ENCODE measurements around the gene NFE2. TPM values are rescaled to one million over a fixed set of nuclear protein-coding genes. Genes with fewer than 3 reads are reported as not detected.
"Not testable (repeated sequence)": the region's sequence is repeated elsewhere in the genome, so short reads cannot be mapped to it uniquely, and the experiment has no call there.

NFE2 gene
- total RNA-seq, 1 donor = 9.4 TPM

DNA sequence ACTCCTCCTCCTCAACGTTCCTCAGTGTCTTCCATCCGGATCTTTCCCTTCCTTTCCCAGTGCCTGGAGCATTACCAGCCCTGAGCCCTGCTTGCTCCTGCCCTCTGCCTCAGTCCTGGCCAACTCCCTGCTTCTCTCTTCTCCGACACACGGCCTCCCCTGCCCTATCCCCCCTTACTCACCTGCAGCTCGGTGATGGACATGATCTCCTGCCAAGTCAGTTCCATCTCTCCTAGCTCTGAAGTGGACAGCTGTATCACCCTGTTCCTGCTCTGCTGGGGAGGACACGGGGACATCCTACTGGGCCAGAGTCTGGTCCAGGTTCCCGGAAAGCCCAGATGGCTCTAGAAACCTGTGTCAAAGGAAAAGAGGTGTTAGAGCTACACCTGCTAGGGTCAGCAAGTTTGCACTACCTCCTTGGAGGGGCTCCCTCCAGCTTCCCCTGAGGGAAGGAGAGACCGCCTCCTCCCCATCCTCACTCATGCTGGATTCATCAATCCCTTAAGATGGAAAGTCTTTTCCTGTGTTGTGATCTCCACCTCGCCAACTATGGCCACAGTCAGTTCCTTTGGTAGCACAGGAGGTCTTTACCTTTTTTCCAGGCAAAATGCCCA is 5.8 kb downstream of the NFE2 start:
- no peaks in the 10 kb centered on the region for H3K27me3 ChIP-seq (ENCODE audit: insufficient read depth, low read length)
- peaks cover 90% of the 10 kb centered on the region for H3K4me1 ChIP-seq (ENCODE audit: insufficient read depth, low read length)

DNA sequence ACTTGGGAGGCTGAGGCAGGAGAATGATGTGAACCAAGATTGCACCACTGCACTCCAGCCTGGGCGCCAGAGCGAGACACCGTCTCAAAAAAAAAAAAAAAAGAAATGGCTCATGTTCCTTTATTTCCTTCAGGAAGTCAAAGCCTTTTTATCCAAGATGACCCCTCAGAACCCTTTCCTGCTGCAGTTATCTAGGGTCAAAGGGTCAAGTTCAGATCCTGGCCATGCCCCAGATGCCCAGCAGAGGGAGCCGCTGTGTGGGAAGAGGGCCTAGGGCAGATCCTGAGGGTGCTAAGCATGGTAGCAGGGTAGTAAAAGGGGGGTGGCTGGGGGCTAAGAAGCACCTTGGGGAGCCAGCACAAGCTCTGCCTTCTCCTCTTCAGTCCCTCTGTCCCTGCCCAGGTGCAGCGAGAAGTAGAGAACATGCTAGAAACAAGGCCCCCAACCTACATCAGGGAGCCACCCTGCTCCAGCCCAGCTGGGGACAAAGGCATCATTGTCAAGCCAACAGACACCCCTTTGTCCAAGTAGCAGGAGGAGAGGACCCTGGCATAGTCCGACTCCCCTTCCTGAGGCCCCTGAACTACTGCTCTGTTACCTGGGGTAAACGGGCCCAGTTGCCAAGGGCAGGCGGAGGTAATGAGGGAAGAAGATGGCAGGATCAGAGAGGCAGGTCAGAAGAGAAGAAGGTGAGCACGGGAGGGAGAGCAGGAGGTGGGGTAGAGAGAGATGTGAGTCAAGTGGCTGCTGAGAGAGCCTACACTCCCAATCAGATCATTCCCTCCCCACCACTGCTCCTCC is 6.5 kb downstream of the NFE2 start:
- peak overlapping the region; percentile 11 for H3K4me3 ChIP-seq (ENCODE audit: low read length)
- no peaks in the 10 kb centered on the region for H3K9me3 ChIP-seq (ENCODE audit: low read depth, low read length)
- peaks cover 97% of the 10 kb centered on the region for H3K4me1 ChIP-seq (ENCODE audit: insufficient read depth, low read length)
- no peaks in the 10 kb centered on the region for H3K27me3 ChIP-seq (ENCODE audit: insufficient read depth, low read length)

More for the DNA sequence above, 5.8 kb downstream of the NFE2 start:
- Histone ChIP-seq H3K9me3 (ENCODE audit: low read depth, low read length) (no peaks in the 10 kb centered on the region), H3K4me3 (ENCODE audit: low read length) (peak overlapping the region; percentile 11)

DNA sequence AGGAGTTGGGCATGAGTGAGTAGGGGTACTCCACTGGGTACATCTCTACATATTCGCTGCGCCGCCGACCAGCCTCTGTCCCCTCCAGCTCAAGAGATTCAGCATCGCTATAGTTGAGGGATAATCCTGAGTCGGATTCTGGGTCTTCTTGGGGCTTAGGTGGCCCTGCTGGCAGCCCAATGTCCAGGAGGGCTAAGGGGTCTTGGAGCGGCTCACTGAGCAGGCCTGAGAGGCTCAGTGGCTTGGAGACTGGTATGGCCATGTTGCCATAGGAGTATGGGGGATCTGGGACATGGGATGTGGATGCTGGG is 7.9 kb downstream of the NFE2 start:
- Histone ChIP-seq H3K4me3 (ENCODE audit: low read length) (no peak overlapping the region), H3K9me3 (ENCODE audit: low read depth, low read length) (no peaks in the 10 kb centered on the region), H3K27me3 (ENCODE audit: insufficient read depth, low read length) (no peaks in the 10 kb centered on the region), H3K4me1 (ENCODE audit: insufficient read depth, low read length) (peaks cover 95% of the 10 kb centered on the region)

DNA sequence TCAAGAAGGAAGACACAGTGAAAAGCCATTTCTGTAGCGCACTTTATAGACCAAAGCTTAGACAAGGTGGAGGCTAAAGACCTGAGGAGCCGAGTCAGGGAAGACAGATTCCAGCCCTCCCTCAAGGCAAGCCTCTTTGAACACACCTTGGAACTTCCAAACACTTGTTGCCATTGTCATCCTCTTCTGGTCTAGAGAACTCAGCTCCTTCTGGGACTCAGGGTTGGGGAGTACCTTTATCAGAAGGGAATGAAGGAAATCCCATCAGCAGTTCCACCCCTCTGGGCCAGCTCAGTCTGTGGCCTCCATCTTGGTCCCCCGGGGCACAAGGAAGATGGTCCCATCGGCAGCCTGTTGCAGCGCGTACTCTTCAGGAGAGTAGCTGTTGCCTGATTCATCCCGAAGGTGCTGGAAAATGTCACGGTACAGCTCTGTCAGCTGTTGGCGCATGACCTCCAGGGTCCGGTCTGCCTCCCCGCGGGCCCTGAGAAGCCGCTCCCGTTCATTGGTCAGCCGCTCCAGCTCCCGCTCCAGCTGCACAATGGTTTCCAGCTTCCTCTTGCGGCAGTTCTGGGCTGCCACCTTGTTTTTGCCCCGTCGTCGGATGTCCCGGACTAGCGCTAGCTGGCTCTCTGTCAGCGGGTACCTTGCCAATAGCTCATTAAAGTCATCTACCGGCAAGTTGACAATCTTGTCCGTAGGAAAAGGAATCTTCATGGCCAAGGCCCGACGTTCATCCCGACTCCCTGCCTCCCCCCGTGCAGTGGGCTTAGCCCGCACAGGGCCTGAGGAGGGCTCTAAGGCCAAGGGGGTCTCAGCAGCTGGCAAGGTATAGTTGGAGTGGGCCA is 8.5 kb downstream of the NFE2 start:
- Histone ChIP-seq H3K9me3 (ENCODE audit: low read depth, low read length) (no peaks in the 10 kb centered on the region), H3K4me3 (ENCODE audit: low read length) (no peak overlapping the region), H3K27me3 (ENCODE audit: insufficient read depth, low read length) (no peaks in the 10 kb centered on the region), H3K4me1 (ENCODE audit: insufficient read depth, low read length) (peaks cover 97% of the 10 kb centered on the region)

DNA sequence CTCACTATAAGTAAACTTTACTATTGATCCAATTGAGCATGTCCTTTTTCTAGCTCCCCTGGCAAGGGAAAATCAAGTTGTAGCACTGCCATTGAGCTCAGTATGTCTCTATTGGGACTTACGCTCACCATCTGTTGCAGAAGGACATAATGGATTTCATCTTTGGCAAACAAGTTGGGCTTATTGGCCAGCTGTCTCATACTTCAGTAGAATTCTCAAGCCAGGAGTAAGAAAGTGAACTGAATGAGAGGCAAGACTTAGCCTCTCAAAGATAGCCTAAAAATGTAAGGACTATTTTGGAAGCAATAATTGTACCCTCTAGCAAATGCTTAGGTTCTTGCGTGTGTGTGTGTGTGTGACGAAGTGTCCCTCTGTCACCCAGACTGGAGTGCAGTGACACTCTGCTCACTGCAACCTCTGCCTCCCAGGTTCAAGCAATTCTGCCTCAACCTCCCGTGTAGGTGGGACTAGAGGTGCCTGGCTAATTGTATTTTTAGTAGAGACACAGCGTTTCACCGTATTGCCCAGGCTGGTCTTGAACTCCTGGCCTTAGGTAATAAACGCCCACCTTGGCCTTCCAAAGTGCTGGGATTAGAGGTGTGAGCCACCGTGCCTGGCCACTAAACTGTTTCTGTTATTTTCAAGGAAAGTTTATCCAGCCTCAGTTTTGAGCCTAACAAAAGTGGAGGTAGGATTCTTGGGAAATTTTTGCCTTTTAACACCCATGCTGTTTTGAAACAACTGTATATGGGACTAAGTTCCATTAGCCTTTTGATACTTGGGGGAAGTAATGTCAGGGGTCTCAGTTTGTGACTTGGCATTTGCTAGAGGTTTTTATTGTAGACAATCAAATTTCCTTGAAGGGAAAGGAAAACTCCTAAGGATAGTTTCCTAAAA is 13.3 kb downstream of the NFE2 start:
- peaks cover 90% of the 10 kb centered on the region for H3K4me1 ChIP-seq (ENCODE audit: insufficient read depth, low read length)
- no peak overlapping the region for H3K4me3 ChIP-seq (ENCODE audit: low read length)
- no peaks in the 10 kb centered on the region for H3K27me3 ChIP-seq (ENCODE audit: insufficient read depth, low read length)
- H3K9me3 ChIP-seq (ENCODE audit: low read depth, low read length) = no peaks in the 10 kb centered on the region

DNA sequence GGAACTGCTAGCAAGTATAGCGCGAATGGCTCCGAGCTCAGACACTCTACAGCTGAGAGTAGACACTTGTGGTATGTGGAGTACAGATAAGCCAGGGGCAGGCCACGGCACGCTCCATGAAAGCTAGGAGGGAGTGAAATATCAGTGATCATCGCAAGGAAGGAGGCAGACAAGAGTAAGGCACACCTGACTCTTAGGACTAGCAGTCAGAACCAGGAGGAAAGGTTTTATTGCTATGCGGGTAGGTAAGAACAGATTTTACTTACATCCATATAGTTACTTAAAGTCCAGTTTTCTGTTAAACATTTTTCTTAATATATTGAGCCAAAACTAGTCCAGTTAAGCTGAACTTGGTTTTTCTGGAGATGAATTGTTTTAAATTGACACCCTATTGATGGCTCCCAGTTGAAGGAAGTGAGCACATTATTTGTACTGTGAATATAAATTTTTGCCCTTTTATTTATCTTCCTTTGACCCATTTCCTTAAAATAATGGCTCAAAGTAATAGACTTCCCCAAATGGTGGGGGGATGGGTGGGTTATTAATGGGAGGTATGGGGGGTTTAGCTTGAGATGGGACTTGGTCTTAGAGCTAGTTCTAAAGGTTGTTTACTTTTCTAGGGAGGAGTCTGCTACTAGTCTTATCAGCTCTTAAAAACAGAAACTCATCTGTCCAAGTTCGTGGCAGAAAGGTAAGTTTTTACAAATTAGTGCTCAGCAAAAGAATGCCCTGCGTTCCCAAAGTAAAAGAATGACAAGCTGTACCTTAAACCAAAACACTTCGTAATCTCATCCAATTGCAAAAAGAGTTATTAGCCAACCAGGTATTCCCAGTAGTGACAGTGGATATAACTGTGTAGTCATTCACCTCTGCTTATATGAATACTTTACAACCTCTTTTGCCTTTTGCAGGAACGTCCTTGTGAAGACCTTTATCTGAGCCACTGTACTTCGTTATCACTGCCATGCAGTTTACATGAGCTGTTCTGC is 14.5 kb downstream of the NFE2 start:
- H3K27me3 ChIP-seq (ENCODE audit: insufficient read depth, low read length) = no peaks in the 10 kb centered on the region
- H3K4me3 ChIP-seq (ENCODE audit: low read length) = no peak overlapping the region
- H3K9me3 ChIP-seq (ENCODE audit: low read depth, low read length) = no peaks in the 10 kb centered on the region
- H3K4me1 ChIP-seq (ENCODE audit: insufficient read depth, low read length) = peaks cover 90% of the 10 kb centered on the region

DNA sequence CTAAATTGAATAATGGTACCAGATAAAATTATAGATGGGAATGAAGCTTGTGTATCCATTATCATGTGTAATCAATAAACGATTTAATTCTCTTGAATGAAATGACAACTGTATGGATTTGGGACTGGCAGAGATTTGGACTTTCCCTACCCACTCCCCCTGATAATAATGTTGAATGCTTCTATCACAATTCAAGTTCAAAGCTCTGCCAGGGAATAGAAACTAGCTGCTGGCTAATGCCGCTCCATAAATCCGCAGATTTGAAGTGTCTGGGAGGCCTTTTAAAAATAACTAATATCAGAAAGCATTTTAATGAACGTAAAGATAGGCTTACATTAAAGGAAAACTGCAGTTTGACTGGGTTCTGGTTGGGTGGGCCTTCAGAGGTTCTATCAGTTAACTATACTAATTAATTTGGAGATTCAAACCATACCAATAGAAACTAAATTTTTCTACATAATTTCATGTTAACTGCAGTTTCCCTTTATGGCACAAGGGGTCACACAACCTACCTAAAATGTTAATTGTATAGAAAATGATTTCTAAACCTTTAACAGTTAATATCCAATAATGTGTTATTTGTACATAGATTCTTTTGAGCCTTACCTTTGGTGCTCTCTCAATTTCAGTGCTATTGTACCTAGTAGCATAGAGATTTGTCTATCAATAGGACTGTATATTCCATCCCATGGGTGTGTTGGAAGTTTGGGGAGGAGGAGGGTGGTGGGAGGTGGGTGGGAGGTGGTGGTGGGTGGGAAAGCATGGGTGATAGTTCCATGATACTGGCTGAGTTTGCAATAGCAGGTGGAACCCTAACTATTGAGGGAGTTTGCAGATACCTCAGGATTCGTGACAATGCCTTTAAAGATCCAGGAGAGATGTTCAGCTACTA is 15.4 kb downstream of the NFE2 start:
- no peak overlapping the region for H3K4me3 ChIP-seq (ENCODE audit: low read length)
- no peaks in the 10 kb centered on the region for H3K27me3 ChIP-seq (ENCODE audit: insufficient read depth, low read length)
- H3K9me3 ChIP-seq (ENCODE audit: low read depth, low read length) = no peaks in the 10 kb centered on the region
- peaks cover 82% of the 10 kb centered on the region for H3K4me1 ChIP-seq (ENCODE audit: insufficient read depth, low read length)

DNA sequence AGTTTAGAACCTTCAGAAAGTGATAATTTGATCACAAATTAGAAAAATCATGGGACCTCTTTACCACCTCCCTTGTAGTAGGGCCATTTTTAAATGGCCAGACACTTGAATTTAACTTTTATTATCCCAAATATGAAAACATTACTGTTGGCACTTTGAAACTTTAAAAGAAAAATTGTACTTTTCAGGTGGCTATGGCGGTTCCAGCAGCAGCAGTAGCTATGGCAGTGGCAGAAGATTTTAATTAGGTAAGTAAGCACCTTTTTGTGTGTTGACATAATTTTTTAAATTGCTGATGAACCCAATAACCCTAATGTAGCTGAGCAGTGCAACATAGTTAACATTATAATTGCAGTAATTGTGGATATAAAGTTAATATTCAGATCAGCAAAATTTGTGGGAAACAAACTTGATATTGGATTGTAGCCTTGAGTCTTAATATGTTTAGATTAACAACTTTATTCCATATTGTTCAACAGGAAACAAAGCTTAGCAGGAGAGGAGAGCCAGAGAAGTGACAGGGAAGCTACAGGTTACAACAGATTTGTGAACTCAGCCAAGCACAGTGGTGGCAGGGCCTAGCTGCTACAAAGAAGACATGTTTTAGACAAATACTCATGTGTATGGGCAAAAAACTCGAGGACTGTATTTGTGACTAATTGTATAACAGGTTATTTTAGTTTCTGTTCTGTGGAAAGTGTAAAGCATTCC is 16.6 kb downstream of the NFE2 start:
- H3K4me3 ChIP-seq (ENCODE audit: low read length); H3K9me3 ChIP-seq (ENCODE audit: low read depth, low read length); H3K27me3 ChIP-seq (ENCODE audit: insufficient read depth, low read length): not testable (repeated sequence)
- H3K4me1 ChIP-seq (ENCODE audit: insufficient read depth, low read length) = peaks cover 73% of the 10 kb centered on the region

DNA sequence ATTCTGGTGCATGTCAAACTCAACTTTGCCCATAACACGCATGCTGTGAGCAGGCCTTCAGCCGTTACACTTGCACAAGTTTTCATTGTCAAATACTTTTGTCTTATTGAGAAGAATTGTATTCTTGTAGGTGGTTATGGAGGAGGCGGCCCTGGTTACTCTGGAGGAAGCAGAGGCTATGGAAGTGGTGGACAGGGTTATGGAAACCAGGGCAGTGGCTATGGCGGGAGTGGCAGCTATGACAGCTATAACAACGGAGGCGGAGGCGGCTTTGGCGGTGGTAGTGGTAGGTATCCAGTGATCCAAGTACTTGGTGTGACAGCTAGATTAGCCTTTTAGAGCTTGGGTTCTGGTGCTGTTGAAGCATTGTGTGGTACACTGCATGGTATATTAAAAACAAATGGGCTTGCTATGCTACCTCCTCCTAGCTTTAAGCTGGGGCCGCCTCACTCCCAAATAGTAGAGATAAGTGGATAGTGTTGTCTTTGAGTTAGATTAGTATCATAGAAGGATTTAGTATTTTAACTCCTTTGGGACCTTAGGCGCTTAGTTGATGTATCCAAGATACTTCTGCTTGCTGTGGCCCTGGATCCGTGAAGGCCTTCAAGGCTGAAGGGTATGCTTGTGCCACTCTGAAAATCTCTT is 17.7 kb downstream of the NFE2 start:
- Histone ChIP-seq H3K27me3 (ENCODE audit: insufficient read depth, low read length) (no peaks in the 10 kb centered on the region), H3K4me3 (ENCODE audit: low read length) (peak overlapping the region; percentile 15), H3K9me3 (ENCODE audit: low read depth, low read length) (no peaks in the 10 kb centered on the region), H3K4me1 (ENCODE audit: insufficient read depth, low read length) (peaks cover 73% of the 10 kb centered on the region)

DNA sequence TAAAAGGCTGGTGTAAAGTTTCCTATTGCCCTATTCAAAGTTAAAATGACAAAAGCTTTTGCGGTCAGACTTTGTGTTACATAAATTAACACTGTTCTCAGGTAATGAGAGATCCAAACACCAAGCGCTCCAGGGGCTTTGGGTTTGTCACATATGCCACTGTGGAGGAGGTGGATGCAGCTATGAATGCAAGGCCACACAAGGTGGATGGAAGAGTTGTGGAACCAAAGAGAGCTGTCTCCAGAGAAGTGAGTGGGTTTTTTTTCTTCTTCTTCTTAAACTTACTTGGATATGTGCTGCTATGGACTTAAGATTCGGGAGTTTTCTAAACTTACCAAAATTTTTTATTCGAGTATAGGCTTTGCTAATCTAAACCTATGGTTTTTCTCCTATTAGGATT is 19.1 kb downstream of the NFE2 start:
- peak overlapping the region; percentile 75 for H3K4me3 ChIP-seq (ENCODE audit: low read length)
- H3K9me3 ChIP-seq (ENCODE audit: low read depth, low read length); H3K27me3 ChIP-seq (ENCODE audit: insufficient read depth, low read length): not testable (repeated sequence)
- peaks cover 80% of the 10 kb centered on the region for H3K4me1 ChIP-seq (ENCODE audit: insufficient read depth, low read length)

DNA sequence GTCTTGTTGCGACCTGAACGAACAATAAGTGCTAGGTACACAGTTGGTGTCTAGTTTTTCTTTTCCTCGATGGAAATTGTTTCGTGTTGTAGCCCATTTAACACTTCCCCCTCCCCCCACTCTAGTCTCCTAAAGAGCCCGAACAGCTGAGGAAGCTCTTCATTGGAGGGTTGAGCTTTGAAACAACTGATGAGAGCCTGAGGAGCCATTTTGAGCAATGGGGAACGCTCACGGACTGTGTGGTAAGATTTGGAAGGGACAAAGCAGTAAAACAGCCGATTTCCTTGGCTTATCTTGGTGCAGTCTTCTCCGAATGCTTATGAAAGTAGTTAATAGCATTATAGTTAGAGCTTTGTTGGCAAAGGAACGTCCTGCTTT is 19.6 kb downstream of the NFE2 start:
- peak overlapping the region; percentile 75 for H3K4me3 ChIP-seq (ENCODE audit: low read length)
- H3K9me3 ChIP-seq (ENCODE audit: low read depth, low read length); H3K27me3 ChIP-seq (ENCODE audit: insufficient read depth, low read length): not testable (repeated sequence)
- peaks cover 76% of the 10 kb centered on the region for H3K4me1 ChIP-seq (ENCODE audit: insufficient read depth, low read length)

Data from mononuclear cell (primary cell).